T-helper 1 cell treated with Interleukin-12 subunit alpha and Interleukin-12 subunit beta and Interleukin-4 antibody, amounts not matched to agents 30 μg/mL and 1 μg/mL, for 36 hours (primary cell): ENCODE measurements around the gene TMSB15C.
"Not testable (repeated sequence)": the region's sequence is repeated elsewhere in the genome, so short reads cannot be mapped to it uniquely, and the experiment has no call there.

Source experiments
- H3K27ac Mint-ChIP-seq: one replicate; pipeline ENCODE4 v1.8.0; 2021; ENCODE audit warnings: mild to moderate bottlenecking, mixed read lengths
- H3K27me3 Mint-ChIP-seq: one replicate; pipeline ENCODE4 v1.8.0; 2021; ENCODE audit warnings: low read depth, mixed read lengths
- H3K36me3 Mint-ChIP-seq: one replicate; pipeline ENCODE4 v1.8.0; 2021; ENCODE audit warnings: low read depth, mixed read lengths
- H3K4me1 Mint-ChIP-seq: one replicate; pipeline ENCODE4 v1.8.0; 2021; ENCODE audit warnings: low read depth, mixed read lengths
- H3K4me3 Mint-ChIP-seq: one replicate; pipeline ENCODE4 v1.8.0; 2021; ENCODE audit warnings: mild to moderate bottlenecking, moderate library complexity, mixed read lengths
- H3K9me3 Mint-ChIP-seq: one replicate; pipeline ENCODE4 v1.8.0; 2021; ENCODE audit warnings: mixed read lengths

Gene TMSB15C

DNA sequence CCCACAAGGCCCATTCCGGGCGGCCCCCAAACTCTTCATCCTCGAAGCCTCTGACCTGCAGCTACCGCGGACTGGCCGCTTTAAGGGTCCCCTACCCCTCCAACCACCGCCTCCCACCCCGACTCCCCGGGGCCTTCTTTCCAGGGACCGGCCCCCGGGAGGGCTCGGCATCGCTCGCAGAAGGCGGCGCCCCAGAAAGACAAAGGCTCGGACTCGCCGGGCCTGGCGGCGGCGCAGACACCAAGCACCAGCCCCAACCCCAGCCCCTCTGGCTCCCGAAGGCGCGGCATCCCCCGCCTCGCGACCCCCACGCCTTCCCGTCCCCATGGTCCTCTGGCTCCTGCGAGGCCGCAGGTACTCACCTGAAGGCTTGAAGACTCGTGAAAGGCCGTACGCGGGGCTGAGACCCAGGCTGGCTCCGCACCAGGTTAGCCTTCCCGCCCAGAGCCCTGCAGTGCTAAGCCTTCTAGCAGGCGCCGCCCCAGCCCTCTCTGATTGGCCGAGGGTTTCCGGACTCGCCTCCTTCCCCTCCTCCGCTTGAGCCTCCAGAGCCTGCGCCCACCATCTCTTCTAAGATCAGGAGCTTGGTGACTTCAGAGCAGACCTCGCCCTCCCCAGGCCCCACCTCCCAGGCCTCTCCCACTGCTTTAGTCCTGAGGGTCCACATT is at the start of gene TMSB15C:
TMSB15C (minus strand) TSS at position 459 of the 668 bp plus-strand sequence.
- not testable (repeated sequence) for H3K4me1 Mint-ChIP-seq, H3K27ac Mint-ChIP-seq, H3K4me3 Mint-ChIP-seq

DNA sequence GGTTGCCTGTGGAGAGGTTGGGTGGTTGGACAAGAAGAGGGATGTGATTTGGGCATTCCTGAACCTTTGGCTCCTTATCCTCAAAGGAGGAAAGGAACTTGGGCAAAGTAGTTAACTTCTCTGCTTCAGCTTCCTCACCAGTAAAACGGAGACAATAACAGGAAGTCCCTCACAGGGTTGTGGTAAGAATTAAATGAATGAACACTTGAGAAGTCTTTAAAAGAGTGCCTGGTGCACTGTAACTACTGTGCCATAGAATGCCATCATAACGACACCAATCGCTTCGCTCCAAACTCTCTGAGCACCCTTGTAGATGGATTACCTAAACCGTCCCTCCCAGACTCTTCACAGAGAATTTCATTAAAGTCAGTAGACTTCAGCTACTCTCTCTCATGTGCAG is 46.8 kb upstream of the TMSB15C start:
- peak overlapping the region; percentile 14 for H3K4me3 Mint-ChIP-seq

More for the DNA sequence above, at the start of gene TMSB15C:
- H3K36me3 Mint-ChIP-seq, H3K9me3 Mint-ChIP-seq, H3K27me3 Mint-ChIP-seq: not testable (repeated sequence)

DNA sequence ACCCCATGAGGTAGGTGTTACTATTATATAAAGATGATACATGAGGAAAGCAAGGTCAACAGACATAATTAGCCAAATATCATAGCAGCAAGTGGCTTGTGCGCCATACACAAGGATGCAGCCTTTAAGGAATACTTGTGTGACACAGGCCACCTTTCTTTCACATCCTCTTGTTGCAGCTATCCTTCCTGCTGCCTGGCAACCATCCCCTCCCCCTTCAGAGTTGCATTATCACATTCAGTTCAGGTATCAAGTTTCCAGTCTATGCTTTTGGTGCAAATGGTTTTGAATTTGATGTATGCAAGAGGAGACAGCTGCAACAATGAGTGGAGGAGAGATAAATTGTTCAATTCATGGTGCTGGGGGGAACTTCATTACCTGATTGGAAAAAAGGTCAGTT is 42.7 kb upstream of the TMSB15C start:
- Mint-ChIP-seq H3K4me3 (no peak overlapping the region), H3K36me3 (no peaks in the 10 kb centered on the region), H3K4me1 (peaks cover 21% of the 10 kb centered on the region), H3K27me3 (peaks cover 3% of the 10 kb centered on the region), H3K9me3 (no peaks in the 10 kb centered on the region), H3K27ac (no peak overlapping the region)

More for the DNA sequence above, 46.8 kb upstream of the TMSB15C start:
- Mint-ChIP-seq H3K27ac (peak overlapping the region; percentile 41), H3K9me3 (no peaks in the 10 kb centered on the region), H3K36me3 (peaks cover 3% of the 10 kb centered on the region), H3K4me1 (peaks cover 17% of the 10 kb centered on the region), H3K27me3 (no peaks in the 10 kb centered on the region)

DNA sequence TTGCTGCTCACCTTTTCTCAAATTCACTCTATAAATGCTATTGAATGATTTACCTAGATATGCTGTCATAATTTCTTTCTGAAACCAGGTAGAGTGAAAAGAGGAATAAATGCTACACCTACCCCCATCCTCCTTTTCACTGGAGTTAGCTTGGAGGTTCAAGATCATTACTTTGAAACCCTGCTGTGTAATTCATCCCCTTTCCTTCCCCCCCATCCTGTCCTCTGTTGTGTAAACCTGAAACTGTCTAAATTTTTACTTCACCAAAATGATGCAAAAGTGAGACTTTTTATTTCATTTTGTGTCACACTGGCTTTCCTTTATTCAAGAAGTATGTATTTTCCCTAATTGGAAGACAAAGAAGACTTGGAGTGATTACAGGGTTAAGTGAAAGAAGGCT is 41.7 kb upstream of the TMSB15C start:
- Mint-ChIP-seq H3K27me3 (peaks cover 8% of the 10 kb centered on the region), H3K36me3 (no peaks in the 10 kb centered on the region), H3K27ac (no peak overlapping the region), H3K4me1 (peaks cover 20% of the 10 kb centered on the region), H3K4me3 (no peak overlapping the region), H3K9me3 (no peaks in the 10 kb centered on the region)

DNA sequence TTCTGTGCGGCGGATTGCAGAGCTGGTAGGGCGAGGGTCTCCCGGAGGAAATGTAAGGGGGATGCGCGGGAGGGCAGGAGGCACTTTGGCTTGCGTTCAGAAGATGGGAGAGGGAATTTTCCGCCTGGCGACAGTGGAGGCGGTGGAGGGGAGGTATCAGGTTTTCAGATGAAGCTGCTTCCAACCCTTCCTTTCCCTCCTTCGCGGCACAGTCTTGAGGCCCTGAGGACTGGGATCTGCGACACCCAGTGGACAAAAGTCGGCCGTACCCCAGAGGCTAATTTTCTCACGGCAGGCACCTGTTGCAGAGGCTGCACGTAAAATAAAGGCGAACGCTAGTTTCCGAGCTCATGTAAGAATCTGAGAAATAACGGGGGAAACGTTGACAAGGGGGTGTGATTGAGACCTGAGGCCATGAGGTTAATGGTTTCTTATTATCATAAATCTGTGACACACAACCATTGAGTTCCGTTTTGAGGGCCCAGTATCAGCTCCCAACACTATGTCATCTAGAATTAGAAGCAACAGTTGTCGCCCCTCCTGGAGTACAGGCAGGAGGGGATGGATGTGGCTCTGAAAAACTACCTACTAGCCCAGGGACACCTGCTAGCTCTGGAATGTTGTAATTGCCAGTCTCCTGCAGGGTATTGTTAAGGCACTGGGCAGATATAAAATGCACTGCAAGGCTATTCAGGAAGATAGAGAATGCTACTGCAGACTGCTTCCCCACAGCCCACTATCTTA is 37.4 kb upstream of the TMSB15C start:
- Mint-ChIP-seq H3K4me1 (peaks cover 25% of the 10 kb centered on the region), H3K4me3 (peak overlapping the region; percentile 85), H3K27ac (peak overlapping the region; percentile 20), H3K9me3 (no peaks in the 10 kb centered on the region), H3K27me3 (peaks cover 8% of the 10 kb centered on the region), H3K36me3 (no peaks in the 10 kb centered on the region)

DNA sequence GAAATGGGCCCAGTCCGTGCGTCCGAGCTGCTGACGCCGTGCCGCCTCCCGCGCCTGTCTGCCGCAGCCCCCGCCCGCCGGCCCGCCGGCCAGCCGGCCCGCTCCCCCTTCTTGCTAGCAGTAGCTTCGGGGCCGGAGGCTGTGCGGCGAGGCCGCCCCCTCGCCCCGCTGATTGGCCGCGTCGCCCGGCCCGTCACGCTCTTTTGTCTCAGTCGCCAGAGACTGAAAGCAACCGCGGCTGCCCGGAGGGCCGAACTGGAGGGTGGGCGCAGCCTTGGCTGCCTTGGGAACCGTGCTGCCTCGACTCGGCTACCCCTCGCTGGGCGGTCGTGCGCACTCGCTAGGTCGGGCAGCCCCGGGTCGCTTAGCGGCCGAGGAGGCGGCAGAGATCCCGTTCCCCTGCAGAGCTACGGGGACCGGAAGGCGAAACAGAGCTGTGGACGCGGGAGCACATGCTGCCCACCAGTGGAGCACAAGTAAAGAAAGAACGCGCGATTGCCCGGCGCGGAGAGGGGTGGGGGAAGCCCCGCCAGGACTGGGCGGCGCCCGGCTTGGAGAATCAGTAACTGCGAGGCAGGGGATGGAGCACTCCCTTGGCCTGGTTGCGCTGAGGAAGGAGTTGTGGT is 36.4 kb upstream of the TMSB15C start, which contains the start of gene ZCCHC18:
ZCCHC18 (plus strand) TSS at position 198 of the 626 bp plus-strand sequence. CDS start 1,589 bp downstream, outside the sequence.
- Mint-ChIP-seq H3K36me3 (no peaks in the 10 kb centered on the region), H3K27me3 (peaks cover 8% of the 10 kb centered on the region), H3K4me1 (peaks cover 17% of the 10 kb centered on the region), H3K27ac (peak within 1 kb of the TSS; percentile 57), H3K4me3 (peak within 1 kb of the TSS; percentile 85), H3K9me3 (no peaks in the 10 kb centered on the region)

DNA sequence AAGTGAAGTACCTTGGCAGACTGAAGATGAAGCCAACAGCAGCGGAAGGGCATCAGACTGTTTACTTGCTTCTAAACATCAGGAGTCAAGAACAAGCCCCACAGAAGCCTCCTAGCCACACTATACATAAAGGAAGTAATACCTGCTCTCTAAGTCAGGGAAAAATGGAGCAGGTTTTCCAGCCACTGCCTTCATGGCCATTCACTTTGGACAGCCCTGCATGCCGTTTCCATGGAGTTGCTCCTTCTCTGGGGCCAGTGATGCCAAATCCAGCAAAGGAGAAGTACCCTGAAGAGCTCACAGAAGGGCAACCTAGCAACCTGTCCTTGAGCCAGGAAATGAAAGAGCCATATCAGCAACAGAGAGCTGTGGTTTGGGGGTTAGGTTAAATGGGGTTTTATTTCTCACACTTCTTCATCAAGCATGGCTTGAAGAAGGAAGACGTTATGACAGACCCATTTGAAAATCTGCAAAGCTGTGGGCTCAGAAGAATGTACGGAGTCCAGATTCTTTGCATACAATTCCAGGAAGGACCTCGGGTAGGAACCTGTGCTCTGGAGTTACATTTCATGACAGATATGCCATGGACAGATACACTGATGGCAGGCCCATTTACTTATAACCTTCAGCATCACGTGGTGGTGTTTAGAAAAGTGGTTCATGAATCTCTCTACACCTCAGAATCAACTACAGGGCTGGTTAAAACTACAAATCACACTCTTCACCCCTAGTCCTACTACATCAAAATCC is 34.6 kb upstream of the TMSB15C start:
- not testable (repeated sequence) for H3K36me3 Mint-ChIP-seq, H3K4me3 Mint-ChIP-seq, H3K9me3 Mint-ChIP-seq, H3K27ac Mint-ChIP-seq, H3K27me3 Mint-ChIP-seq
- peaks cover 17% of the 10 kb centered on the region for H3K4me1 Mint-ChIP-seq

DNA sequence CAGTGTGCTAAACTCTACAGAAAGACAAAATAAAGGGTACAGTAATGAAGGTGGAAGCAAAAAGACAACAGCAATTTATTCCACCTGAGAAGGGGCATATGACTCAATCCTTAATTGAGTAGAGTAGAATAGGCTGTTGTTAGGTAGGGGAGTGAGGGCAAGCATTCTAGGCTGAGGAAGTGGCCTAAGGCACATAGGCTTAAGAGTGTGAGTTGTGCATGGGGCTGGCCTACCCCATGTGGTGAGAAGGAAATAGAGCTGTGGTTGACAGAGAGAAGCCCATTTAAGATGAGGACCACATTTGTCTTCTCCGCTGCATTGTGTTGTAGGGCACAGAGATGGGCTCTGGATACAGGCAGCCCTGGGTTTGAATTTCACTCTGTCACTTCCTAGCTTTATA is 32.9 kb upstream of the TMSB15C start:
- Mint-ChIP-seq H3K4me1 (peaks cover 17% of the 10 kb centered on the region), H3K36me3 (no peaks in the 10 kb centered on the region), H3K9me3 (no peaks in the 10 kb centered on the region), H3K27me3 (peaks cover 5% of the 10 kb centered on the region), H3K4me3 (no peak overlapping the region), H3K27ac (no peak overlapping the region)

DNA sequence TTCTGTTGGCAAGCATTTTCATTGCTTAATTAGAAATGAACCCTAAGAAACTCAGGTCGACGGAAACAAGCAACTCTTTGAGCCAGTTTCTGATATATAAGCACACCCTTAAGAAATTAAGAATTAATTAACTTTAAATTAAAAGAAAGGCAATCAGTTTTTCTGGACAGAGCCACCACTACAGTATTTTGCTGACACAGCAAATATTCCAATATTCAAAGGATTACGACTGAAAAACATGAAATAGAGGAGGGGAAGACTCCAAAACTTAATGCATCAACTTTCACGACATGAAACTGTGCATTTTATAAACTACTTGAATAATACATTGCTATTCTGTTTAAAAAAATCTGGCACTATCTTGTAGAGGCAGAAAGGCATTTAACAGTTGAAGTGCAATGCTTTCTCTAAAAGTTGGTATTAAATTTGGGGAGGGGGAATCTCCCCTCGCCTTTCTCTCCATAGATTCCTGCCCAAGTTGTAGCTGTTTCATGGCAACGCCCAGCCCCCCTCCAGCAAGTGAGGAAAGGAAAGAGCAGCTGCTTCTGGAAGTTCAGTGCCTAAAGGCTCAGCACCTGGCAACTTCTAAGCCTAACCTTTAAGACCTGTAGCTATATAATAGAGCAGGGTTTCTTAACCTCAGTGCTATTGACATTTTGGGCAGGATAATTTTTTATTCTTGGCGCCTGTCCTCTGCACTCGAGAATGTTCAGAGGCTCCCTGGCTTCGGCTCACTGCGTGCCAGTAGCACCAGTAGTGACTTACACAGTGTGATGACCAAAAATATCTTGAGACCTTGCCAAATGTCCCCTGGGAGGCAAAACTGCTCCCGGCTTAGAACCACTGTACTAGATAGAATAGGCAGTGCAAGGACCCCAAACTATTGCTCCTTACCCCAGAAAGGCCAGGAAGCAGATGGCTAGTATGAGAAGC is 29.6 kb upstream of the TMSB15C start:
- no peaks in the 10 kb centered on the region for H3K27me3 Mint-ChIP-seq
- no peaks in the 10 kb centered on the region for H3K9me3 Mint-ChIP-seq
- H3K4me3 Mint-ChIP-seq = no peak overlapping the region
- peaks cover 5% of the 10 kb centered on the region for H3K4me1 Mint-ChIP-seq
- H3K27ac Mint-ChIP-seq = no peak overlapping the region
- H3K36me3 Mint-ChIP-seq = no peaks in the 10 kb centered on the region

DNA sequence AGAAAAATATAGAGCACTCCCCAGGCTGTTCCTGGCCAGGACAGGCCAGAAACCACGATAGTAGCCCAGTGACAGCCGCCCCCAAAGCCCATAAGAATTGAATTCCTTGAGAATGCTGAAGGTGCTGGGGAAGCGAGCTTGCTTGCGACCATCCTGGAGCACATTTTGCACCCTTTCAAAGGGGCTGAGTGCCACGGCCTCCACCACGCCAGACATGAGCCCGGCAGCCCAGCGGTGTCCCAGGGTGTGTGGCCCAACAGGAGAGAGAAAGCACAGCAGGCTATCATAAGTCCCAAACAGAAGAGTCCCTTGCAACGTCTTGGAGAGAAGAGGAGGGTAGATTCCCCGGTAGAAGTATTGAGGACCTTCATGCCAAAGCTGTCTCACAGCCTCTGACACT is 28.6 kb upstream of the TMSB15C start:
- Mint-ChIP-seq H3K4me3 (no peak overlapping the region), H3K27me3 (peaks cover under 1% of the 10 kb centered on the region), H3K4me1 (no peaks in the 10 kb centered on the region), H3K9me3 (no peaks in the 10 kb centered on the region), H3K36me3 (no peaks in the 10 kb centered on the region), H3K27ac (no peak overlapping the region)

DNA sequence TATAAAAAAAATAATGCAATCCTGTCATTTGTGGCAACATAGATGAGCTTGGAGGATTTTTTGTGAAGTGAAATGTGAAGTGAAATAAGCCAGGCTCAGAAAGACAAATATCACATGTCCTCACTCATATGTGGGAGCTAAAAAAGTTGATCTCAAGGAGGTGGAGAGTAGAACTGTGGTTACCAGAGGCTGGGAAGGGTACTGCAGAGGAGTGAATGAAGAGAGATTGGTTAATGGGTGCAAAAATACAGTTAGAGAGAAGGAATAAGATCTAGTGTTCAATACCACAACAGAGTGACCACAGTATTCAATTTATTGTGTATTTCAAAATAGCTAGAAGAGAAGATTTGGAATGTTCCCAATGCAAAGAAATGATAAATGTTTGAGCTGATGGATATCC is 22.9 kb upstream of the TMSB15C start:
- H3K4me1 Mint-ChIP-seq = no peaks in the 10 kb centered on the region
- no peak overlapping the region for H3K27ac Mint-ChIP-seq
- H3K9me3 Mint-ChIP-seq = no peaks in the 10 kb centered on the region
- H3K4me3 Mint-ChIP-seq = no peak overlapping the region
- H3K27me3 Mint-ChIP-seq = peaks cover 19% of the 10 kb centered on the region
- no peaks in the 10 kb centered on the region for H3K36me3 Mint-ChIP-seq

DNA sequence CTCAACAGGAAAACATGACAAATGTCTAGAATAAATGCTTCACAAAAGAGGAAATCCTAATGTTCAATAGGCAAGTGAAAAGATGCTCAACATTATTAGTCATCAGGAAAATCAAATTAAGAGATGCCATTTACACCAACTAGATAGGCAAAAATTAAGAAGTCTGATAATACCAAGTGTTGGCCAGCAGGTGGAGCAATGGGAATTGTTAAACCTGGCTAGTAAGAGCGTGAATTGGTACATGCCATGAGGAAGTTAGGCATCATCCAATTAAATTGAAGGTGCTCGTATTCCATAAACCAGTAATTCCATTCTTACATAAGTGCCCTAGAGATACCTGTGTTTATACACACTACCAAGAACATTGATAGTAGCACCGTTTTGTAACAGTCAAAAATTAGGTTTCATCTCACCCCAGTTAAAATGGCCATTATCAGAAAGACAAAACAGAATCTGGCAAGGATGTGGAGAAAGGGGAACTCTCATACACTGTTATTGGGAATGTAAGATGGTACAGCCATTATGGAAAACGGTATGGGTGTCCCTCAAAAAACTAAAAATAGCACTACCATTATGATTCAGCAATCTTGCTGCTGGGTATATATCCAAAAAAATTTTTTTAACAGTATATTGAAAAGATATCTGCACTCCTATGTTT is 22.2 kb upstream of the TMSB15C start:
- Mint-ChIP-seq H3K4me3 (no peak overlapping the region), H3K27ac (no peak overlapping the region), H3K4me1 (no peaks in the 10 kb centered on the region), H3K36me3 (no peaks in the 10 kb centered on the region), H3K27me3 (peaks cover 20% of the 10 kb centered on the region), H3K9me3 (no peaks in the 10 kb centered on the region)

DNA sequence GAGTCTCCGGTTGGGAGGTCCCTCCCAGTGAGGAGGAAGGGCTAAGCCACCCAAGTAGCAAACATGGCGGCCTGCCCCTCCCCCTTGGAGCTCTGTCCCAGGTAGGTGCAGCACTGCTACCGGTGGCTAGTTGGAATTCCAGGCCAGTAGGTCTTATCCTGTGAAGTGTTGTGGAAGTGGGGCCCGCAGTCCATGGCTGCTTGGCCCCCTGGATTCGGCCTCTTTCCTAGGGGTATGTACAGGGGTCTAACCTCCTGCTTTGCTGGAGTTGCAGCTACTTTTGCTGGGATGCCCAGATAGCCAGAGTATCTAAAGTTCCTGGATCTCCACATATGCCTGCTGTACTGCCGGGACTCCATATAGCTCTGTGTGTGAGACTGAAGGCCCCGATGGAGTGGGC is 9.9 kb upstream of the TMSB15C start:
- Mint-ChIP-seq H3K9me3 (no peaks in the 10 kb centered on the region), H3K4me3 (no peak overlapping the region), H3K4me1 (no peaks in the 10 kb centered on the region), H3K27me3 (no peaks in the 10 kb centered on the region), H3K36me3 (no peaks in the 10 kb centered on the region), H3K27ac (no peak overlapping the region)
